SH-SY5Y (cell line): ENCODE data around the gene PTPRM.

Experiments
- GATA2 ChIP-seq: IDR thresholded peaks from 2 replicates; pipeline ENCODE4 v1.6.1; 2011; ENCODE audit warnings: mild to moderate bottlenecking, low read depth, low read length
- GATA3 ChIP-seq: IDR thresholded peaks from 2 replicates; pipeline ENCODE4 v1.6.1; 2011; ENCODE audit warnings: low read depth, mild to moderate bottlenecking, low read length, moderate library complexity

- TF ChIP-seq GATA3 (no peak), GATA2 (no peak)
Observed at GRCh38 chr18:7521226-7521856, 45.8 kb upstream of the PTPRM start.
